ENCODE measurements around the gene DNAH12. TPM values are rescaled to one million over a fixed set of nuclear protein-coding genes. Genes with fewer than 3 reads are reported as not detected.

The DNAH12 gene
- total RNA-seq, 3 donors from 2014 or later, result 0.15 to 0.33 (median 0.32) TPM

GRCh38 chr3:57391767-57392166 is 152.4 kb downstream of the DNAH12 start:
- TF ChIP-seq POLR2AphosphoS5 (IDR thresholded peaks at IDR 0.05) (no peak), CTCF (IDR thresholded peaks at IDR 0.05) (no peak), POLR2A (IDR thresholded peaks at IDR 0.05) (no peak)
- intact Hi-C loops (cut with DNase I; ENCODE audit: low total_unique reads), result no loop called here
- no peaks in the 10 kb centered on the region for H3K27me3 ChIP-seq
- no peak for DNase-seq (ENCODE audit: low spot score in 2 of 2)
- no peaks in the 10 kb centered on the region for H3K36me3 ChIP-seq
- no peak overlapping the region for H3K27ac ChIP-seq
- no peaks in the 10 kb centered on the region for H3K9me3 ChIP-seq
- no peaks in the 10 kb centered on the region for H3K4me1 ChIP-seq
- no peak overlapping the region for H3K4me3 ChIP-seq

DNA sequence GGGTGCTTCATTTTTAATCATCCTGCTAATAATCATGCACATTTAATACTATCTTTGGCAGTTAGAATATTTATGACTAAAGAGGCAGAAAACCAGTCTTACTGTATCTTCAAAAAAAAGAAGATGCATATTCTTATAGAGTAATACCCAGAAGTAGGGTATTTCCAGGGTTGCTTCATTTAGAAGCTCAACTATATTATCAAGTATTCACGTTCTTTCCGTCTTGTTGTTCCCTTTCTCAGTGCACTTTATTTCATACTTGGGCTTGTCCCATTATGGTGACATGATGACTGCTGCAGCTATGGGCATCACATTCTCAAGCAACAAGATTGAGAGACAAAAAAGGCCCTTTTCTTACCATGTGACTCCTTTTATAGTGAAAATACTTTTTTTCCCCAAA is 154.9 kb downstream of the DNAH12 start:
- no peak for TF ChIP-seq POLR2AphosphoS5 (IDR thresholded peaks at IDR 0.05)
- DNase-seq (ENCODE audit: low spot score in 2 of 2), result no peak
- H3K9me3 ChIP-seq, result no peaks in the 10 kb centered on the region
- no peaks in the 10 kb centered on the region for H3K27me3 ChIP-seq
- H3K4me3 ChIP-seq, result no peak overlapping the region
- no peaks in the 10 kb centered on the region for H3K36me3 ChIP-seq
- no peak overlapping the region for H3K27ac ChIP-seq
- H3K4me1 ChIP-seq, result no peaks in the 10 kb centered on the region
- intact Hi-C loops (cut with DNase I; ENCODE audit: low total_unique reads), result no loop called here

DNA sequence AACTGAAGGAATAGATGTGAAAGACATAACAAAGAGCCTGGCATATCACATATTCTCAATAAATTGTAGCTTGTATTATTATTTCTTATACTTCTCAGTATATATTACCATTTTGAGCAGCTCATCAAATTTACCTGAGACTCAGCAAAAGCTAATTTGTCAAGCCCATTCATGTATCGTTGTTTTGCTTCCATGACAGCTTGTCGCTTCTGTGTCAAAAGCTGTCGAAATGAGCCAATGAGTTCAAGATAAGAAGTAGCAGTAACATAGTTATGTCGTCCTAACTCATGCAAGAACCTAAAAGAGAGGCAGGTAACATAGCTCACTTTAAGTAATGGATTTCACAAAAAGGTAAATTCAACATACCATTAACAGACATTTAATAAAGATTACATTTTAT is 157.8 kb downstream of the DNAH12 start:
- H3K4me1 ChIP-seq, result no peaks in the 10 kb centered on the region
- DNase-seq (ENCODE audit: low spot score in 2 of 2), result no peak
- TF ChIP-seq POLR2A (IDR thresholded peaks at IDR 0.05) (no peak), POLR2AphosphoS5 (IDR thresholded peaks at IDR 0.05) (no peak), CTCF (IDR thresholded peaks at IDR 0.05) (no peak)
- H3K36me3 ChIP-seq, result no peaks in the 10 kb centered on the region
- intact Hi-C loops (cut with DNase I; ENCODE audit: low total_unique reads), result no loop called here
- H3K27ac ChIP-seq, result no peak overlapping the region
- H3K9me3 ChIP-seq, result no peaks in the 10 kb centered on the region
- no peaks in the 10 kb centered on the region for H3K27me3 ChIP-seq
- H3K4me3 ChIP-seq, result no peak overlapping the region

- Histone ChIP-seq H3K27ac (no peak overlapping the region), H3K36me3 (no peaks in the 10 kb centered on the region), H3K27me3 (no peaks in the 10 kb centered on the region), H3K4me3 (no peak overlapping the region), H3K4me1 (no peaks in the 10 kb centered on the region), H3K9me3 (no peaks in the 10 kb centered on the region)
- intact Hi-C loops (cut with DNase I; ENCODE audit: low total_unique reads), result no loop called here
- DNase-seq (ENCODE audit: low spot score in 2 of 2), result no peak
- TF ChIP-seq POLR2AphosphoS5 (IDR thresholded peaks at IDR 0.05) (no peak), POLR2A (IDR thresholded peaks at IDR 0.05) (no peak), CTCF (IDR thresholded peaks at IDR 0.05) (no peak)
Measured at GRCh38 chr3:57385498-57385897, 158.6 kb downstream of the DNAH12 start.

GRCh38 chr3:57383838-57384237 is 160.3 kb downstream of the DNAH12 start:
- intact Hi-C loops (cut with DNase I; ENCODE audit: low total_unique reads), result no loop called here
- Histone ChIP-seq H3K27ac (no peak overlapping the region), H3K4me1 (no peaks in the 10 kb centered on the region), H3K4me3 (no peak overlapping the region), H3K36me3 (no peaks in the 10 kb centered on the region), H3K27me3 (no peaks in the 10 kb centered on the region), H3K9me3 (no peaks in the 10 kb centered on the region)
- DNase-seq (ENCODE audit: low spot score in 2 of 2), result no peak
- TF ChIP-seq POLR2A (IDR thresholded peaks at IDR 0.05), result no peak
- TF ChIP-seq CTCF (IDR thresholded peaks at IDR 0.05), result no peak
- TF ChIP-seq POLR2AphosphoS5 (IDR thresholded peaks at IDR 0.05), result no peak

DNA sequence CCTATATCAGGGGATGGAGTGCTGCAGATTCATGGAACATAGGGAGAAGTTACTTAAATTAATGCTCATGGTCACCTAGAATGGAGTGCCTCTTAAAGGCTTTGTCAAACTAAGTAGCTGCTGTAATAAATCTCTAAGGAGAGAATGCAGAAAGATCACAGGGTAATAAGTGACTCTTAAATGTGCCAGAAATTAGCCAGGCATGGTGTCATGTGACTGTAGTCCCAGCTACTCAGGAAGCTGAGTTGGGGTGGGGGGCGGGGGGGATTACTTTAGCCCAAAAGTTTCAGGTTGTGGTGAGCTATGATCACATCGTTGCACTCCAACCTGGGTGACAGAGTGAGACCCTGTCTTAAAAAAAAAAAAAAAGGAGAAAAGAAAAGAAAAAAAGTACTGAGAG is 160.7 kb downstream of the DNAH12 start:
- no peaks in the 10 kb centered on the region for H3K9me3 ChIP-seq
- DNase-seq (ENCODE audit: low spot score in 2 of 2), result no peak
- no peak overlapping the region for H3K27ac ChIP-seq
- H3K27me3 ChIP-seq, result no peaks in the 10 kb centered on the region
- H3K4me3 ChIP-seq, result no peak overlapping the region
- no peaks in the 10 kb centered on the region for H3K36me3 ChIP-seq
- no peaks in the 10 kb centered on the region for H3K4me1 ChIP-seq
- intact Hi-C loops (cut with DNase I; ENCODE audit: low total_unique reads), result no loop called here
- TF ChIP-seq CTCF (IDR thresholded peaks at IDR 0.05), result no peak
- TF ChIP-seq POLR2A (IDR thresholded peaks at IDR 0.05), result no peak
- no peak for TF ChIP-seq POLR2AphosphoS5 (IDR thresholded peaks at IDR 0.05)
